K562 (cell line): ENCODE measurements around the gene WFIKKN1. TPM values are rescaled to one million over a fixed set of nuclear protein-coding genes. Genes with fewer than 3 reads are reported as not detected.
A peak's percentile ranks its signal among the peaks of the same experiment; 100 is the strongest.

Experiments used
- ATAC-seq: fragments of 200-7000 bp; cut with Tn5 transposase; 3 replicates; pipeline ENCODE4 v1.9.1; 2020; ENCODE audit warnings: moderate library complexity
- BruUV-seq: library from RNA; stranded (reverse); fragments of 400-500 nt; replicated peaks from 2 replicates; lab custom pipeline; 2021; lab: Mats Ljungman, UMichigan
- CTCF ChIA-PET: fragments of 300-600 bp; formaldehyde crosslinking; extraction: SDS; loops from one replicate; lab custom pipeline; 2021; ENCODE audit warnings: low intra/inter-chr PET ratio; lab: Yijun Ruan, JAX
- POLR2A ChIA-PET: fragments of 300-600, 350-650 bp; sonication (Branson Sonifier 250); formaldehyde crosslinking; extraction: SDS; loops from one replicate; lab custom pipeline; 2021; ENCODE audit warnings: antibody characterized with exemption, inconsistent platforms; lab: Yijun Ruan, JAX
- DNase-seq, 4 experiments: peaks; one replicate each; pipeline versions ENCODE4 v3.0.0 to v3.0.0-alpha.2; 2011 to 2018; ENCODE audit warnings: low spot score in 3 of 4, mixed read lengths in 3 of 4; ENCODE audit errors: extremely low read depth in 1 of 4
- FAIRE-seq: peaks from 2 replicates; lab custom pipeline; 2011; peaks lifted over from hg19 to GRCh38; lab: Jason Lieb, UNC
- H2AFZ ChIP-seq: 2 replicates; pipeline ENCODE4 v1.6.0; 2011; ENCODE audit warnings: low read depth, low read length, control low read depth, inconsistent platforms
- H3K27ac ChIP-seq: fragments of 200-600 bp; 3 replicates; pipeline ENCODE4 v1.8.0; 2011; ENCODE audit warnings: low read depth, mild to moderate bottlenecking, control low read depth, inconsistent platforms, low read length, moderate library complexity, mixed read lengths; ENCODE audit errors: extremely low read depth
- H3K27me3 ChIP-seq, 2 experiments: fragments of 300-600 bp in 1 of 2; 2 replicates in 1 of 2; 3 replicates in 1 of 2; pipeline versions ENCODE4 v1.6.0 to v1.8.0; 2011; ENCODE audit warnings: inconsistent platforms in 2 of 2, low read length in 2 of 2, mild to moderate bottlenecking in 1 of 2, mixed read lengths in 1 of 2, moderate library complexity in 1 of 2; ENCODE audit not compliant: control insufficient read depth in 2 of 2, insufficient read depth in 2 of 2
- H3K36me3 ChIP-seq: fragments of 300-600 bp; 3 replicates; pipeline ENCODE4 v1.8.0; 2011; ENCODE audit warnings: mild to moderate bottlenecking, low read length, inconsistent platforms; ENCODE audit not compliant: control insufficient read depth, insufficient read depth
- H3K4me1 ChIP-seq, 2 experiments: fragments of 200-600 bp in 1 of 2; replicated peaks in 1 of 2; 2 replicates in 1 of 2; 3 replicates in 1 of 2; pipeline versions ENCODE4 v1.5.1 to v1.8.0; 2011; ENCODE audit warnings: inconsistent platforms in 2 of 2, low read length in 2 of 2, mild to moderate bottlenecking in 1 of 2, mixed read lengths in 1 of 2, moderate library complexity in 1 of 2; ENCODE audit not compliant: control insufficient read depth in 2 of 2, insufficient read depth in 2 of 2
- H3K4me2 ChIP-seq: 2 replicates; pipeline ENCODE4 v1.6.1; 2011; ENCODE audit warnings: low read length, control low read depth, inconsistent platforms, mixed read lengths; ENCODE audit not compliant: insufficient read depth
- H3K4me3 ChIP-seq: fragments of 200-600 bp; sonication (generic), shearing (Covaris generic); 2 replicates; pipeline ENCODE4 v1.5.1; 2016; ENCODE audit warnings: control low read depth, inconsistent platforms
- H3K79me2 ChIP-seq: fragments of 200-600 bp; 3 replicates; pipeline ENCODE4 v1.8.0; 2011; ENCODE audit warnings: low read length, inconsistent platforms; ENCODE audit not compliant: control insufficient read depth, insufficient read depth
- H3K9ac ChIP-seq, 2 experiments: 2 replicates each; pipeline versions ENCODE4 v1.6.0 to v1.6.1; 2011; ENCODE audit warnings: low read depth in 2 of 2, low read length in 2 of 2, control low read depth in 1 of 2, inconsistent platforms in 1 of 2, mild to moderate bottlenecking in 1 of 2, mixed read lengths in 1 of 2; ENCODE audit not compliant: insufficient read depth in 1 of 2
- H3K9me1 ChIP-seq: one replicate; pipeline ENCODE4 v1.6.0; 2011; ENCODE audit warnings: inconsistent platforms, mild to moderate bottlenecking, low read length, moderate library complexity; ENCODE audit not compliant: control insufficient read depth, insufficient read depth
- H3K9me3 ChIP-seq: replicated peaks from 2 replicates; pipeline ENCODE4 v1.5.1; 2011; ENCODE audit warnings: low read depth, low read length, inconsistent platforms; ENCODE audit not compliant: control insufficient read depth, insufficient read depth
- H4K20me1 ChIP-seq: replicated peaks from 2 replicates; pipeline ENCODE4 v1.6.1; 2011; ENCODE audit warnings: low read length, inconsistent platforms, mixed read lengths; ENCODE audit not compliant: control insufficient read depth, insufficient read depth
- BCL6 ChIP-seq: fragments of 250-450 bp; sonication (Bioruptor Pico); IDR thresholded peaks from 2 replicates; pipeline ENCODE4 v1.4.0; 2020
- CBFB ChIP-seq: sonication (generic); formaldehyde crosslinking; IDR thresholded peaks from 2 replicates; pipeline ENCODE4 v1.4.0; 2020; ENCODE audit warnings: mild to moderate bottlenecking, missing genetic modification reagents
- HNRNPL ChIP-seq: fragments of 200-400 bp; formaldehyde crosslinking; IDR thresholded peaks from 2 replicates; pipeline ENCODE4 v1.6.1; 2017; ENCODE audit warnings: low read depth, mild to moderate bottlenecking, low read length
- POLR2G ChIP-seq: fragments of 200-400 bp; formaldehyde crosslinking; IDR thresholded peaks from 2 replicates; pipeline ENCODE4 v1.6.1; 2017; ENCODE audit warnings: low read depth, mild to moderate bottlenecking, antibody characterized with exemption, low read length, moderate library complexity
- RBFOX2 ChIP-seq: fragments of 200-400 bp; formaldehyde crosslinking; IDR thresholded peaks from 2 replicates; pipeline ENCODE4 v1.6.1; 2017; ENCODE audit warnings: low read depth, mild to moderate bottlenecking, low read length, moderate library complexity
- RBM34 ChIP-seq: fragments of 200-400 bp; formaldehyde crosslinking; IDR thresholded peaks from 2 replicates; pipeline ENCODE4 v1.6.1; 2018; ENCODE audit warnings: low read length, borderline replicate concordance; ENCODE audit not compliant: insufficient read depth
- USF1 ChIP-seq: sonication (generic); formaldehyde crosslinking; IDR thresholded peaks from 2 replicates; pipeline ENCODE4 v1.9.0; 2022; ENCODE audit warnings: mild to moderate bottlenecking, missing genetic modification reagents
- ZNF717 ChIP-seq: fragments of 250-450 bp; sonication (Bioruptor Pico); IDR thresholded peaks from 2 replicates; pipeline ENCODE4 v1.5.0; 2021
- WGBS: fragments of 100-300 bp; shearing (Covaris generic); methylation state at CpG from one replicate; pipeline ENCODE4 v1.1.6; 2016; ENCODE audit warnings: low coverage, mixed read lengths; ENCODE audit not compliant: insufficient coverage; ENCODE audit errors: missing lambda C conversion rate; 5-methylcytosine and 5-hydroxymethylcytosine counted together
- in situ Hi-C: fragments of 300-500 bp; cut with MboI; formaldehyde crosslinking; loops from 4 replicates; pipeline ENCODE4 v1.15.0; 2018; ENCODE audit warnings: inconsistent platforms, mixed read lengths
- intact Hi-C: fragments of 100-400 bp; cut with micrococcal nuclease; formaldehyde crosslinking; loops from 2 replicates; pipeline ENCODE4 v1.14.2; 2022
- polyA plus RNA-seq, 8 experiments: library from polyadenylated mRNA; depleted of rRNA in 4 of 8; stranded (reverse) in 5 of 8; unstranded in 3 of 8; fragments of >200 nt; fragmentation: Nextera tagmentation in 2 of 8; fragmentation: Illumina TruSeq in 1 of 8; extraction: Ambion mirVana in 2 of 8; extraction: Trizol in 1 of 8; gene quantifications; 2 replicates each; pipeline versions ENCODE4 v1.2.1 to v1.2.3, GENCODE V29; 2011 to 2014; ENCODE audit warnings: inconsistent platforms in 1 of 8, missing spikeins in 1 of 8
- total RNA-seq, 7 experiments: library from RNA; depleted of rRNA in 6 of 7; stranded (reverse); fragments of >200 nt in 6 of 7; fragmentation: Illumina TruSeq in 2 of 7; extraction: Trizol in 2 of 7; gene quantifications; 2 replicates each; pipeline versions ENCODE4 v1.2.1 to v1.2.3, GENCODE V29; 2011 to 2021; ENCODE audit warnings: low replicate concordance in 1 of 7

WFIKKN1 gene
- total and polyA plus RNA-seq, 9 of the 15 experiments (the other 6 are each of a cell fraction or from before 2014, with no cell fraction given): 0.14 to 1.1 (median 0.50) TPM; not detected in 4

GRCh38 chr16:670485-671352 is 39.9 kb downstream of the WFIKKN1 start:
- Histone ChIP-seq H3K4me3 (no peak overlapping the region), H3K9ac (peak overlapping the region in 1 of 2 experiments; percentile 98; a peak in 2 of 4 replicates), H3K4me2 (no peak overlapping the region), H3K79me2 (peaks cover 28% of the 10 kb centered on the region), H3K9me3 (no peaks in the 10 kb centered on the region), H2AFZ (no peak overlapping the region), H4K20me1 (0 out of 2 replicates have a peak, but pooled peaks cover 4% of the 10 kb centered on the region), H3K36me3 (peaks cover 60% of the 10 kb centered on the region), H3K4me1 (peaks cover 24 to 98% of the 10 kb centered on the region in 2 experiments), H3K27ac (no peak overlapping the region), H3K9me1 (no peaks in the 10 kb centered on the region), H3K27me3 (no peaks in the 10 kb centered on the region)
- DNase-seq (no peak), FAIRE-seq (no peak), ATAC-seq (no peak)
- BruUV-seq: no TSS peak
- WGBS: 92% methylated on average over 17 of the region's 52 CpGs
- CTCF ChIA-PET: no interaction called here
- in situ Hi-C loops (loop anchor here (10.0 kb wide), 1 partner anchor 276 kb away; the partner anchor contains the start of gene NME4), intact Hi-C loops (no loop called here)
- 0 out of 2 replicates have a peak, but pooled peaks have one; percentile 20 for TF ChIP-seq HNRNPL
- TF ChIP-seq POLR2G: peak; percentile 49; the same call in 1 of the 2 replicates
- no peak for TF ChIP-seq ZNF717 (CRISPR knock-in tag)
- no peak for TF ChIP-seq CBFB (CRISPR knock-in tag)
- TF ChIP-seq USF1 (CRISPR knock-in tag): no peak
- no peak for TF ChIP-seq RBM34
- no peak for TF ChIP-seq BCL6
- peak; percentile 48 for TF ChIP-seq RBFOX2
- POLR2A ChIA-PET: interaction anchor here (0.5 to 1.1 kb wide), 3 partner anchors 82 to 128 kb away, joined by 3 read pairs; no protein-coding TSS in a partner anchor
